Measurements from ENCODE around the gene DLG3.

DNA sequence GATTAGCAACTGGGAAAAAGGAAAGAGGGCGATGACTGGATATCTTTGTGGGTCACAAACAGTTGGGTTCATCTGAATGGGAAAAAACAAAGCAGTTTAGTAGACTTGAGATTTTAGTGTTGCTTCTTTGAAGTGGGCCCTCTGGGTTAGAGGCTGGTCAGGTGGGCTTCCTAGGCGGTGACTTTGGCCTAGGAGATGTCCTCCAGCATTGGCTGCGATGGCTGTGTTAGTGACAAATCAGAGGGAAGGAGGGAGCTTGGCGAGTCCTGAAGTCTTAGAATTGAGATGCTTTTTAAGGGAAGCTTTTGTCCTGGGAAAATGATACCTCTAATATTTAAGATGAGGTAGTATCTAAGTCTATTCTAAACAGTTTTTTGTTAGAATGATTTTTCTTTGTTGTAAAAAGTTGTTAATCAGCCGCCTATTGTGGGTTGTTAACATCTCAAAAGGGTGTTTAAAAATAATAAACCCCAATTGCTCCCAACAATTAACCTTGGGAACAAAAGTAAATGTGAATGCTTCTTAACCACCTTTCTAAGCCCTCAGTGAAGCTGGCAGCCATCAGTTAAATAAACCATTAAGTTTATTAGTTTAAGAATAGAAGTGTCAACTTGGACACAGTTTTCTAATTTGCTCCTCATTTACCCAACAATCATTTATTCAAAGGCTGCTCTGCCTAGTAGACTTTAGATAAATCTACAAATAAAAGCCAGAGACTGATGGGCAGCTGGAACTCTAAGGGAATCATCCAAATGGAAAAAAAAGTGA lies 31.7 kb downstream of the DLG3 start:
- TF ChIP-seq, protein P1, sequence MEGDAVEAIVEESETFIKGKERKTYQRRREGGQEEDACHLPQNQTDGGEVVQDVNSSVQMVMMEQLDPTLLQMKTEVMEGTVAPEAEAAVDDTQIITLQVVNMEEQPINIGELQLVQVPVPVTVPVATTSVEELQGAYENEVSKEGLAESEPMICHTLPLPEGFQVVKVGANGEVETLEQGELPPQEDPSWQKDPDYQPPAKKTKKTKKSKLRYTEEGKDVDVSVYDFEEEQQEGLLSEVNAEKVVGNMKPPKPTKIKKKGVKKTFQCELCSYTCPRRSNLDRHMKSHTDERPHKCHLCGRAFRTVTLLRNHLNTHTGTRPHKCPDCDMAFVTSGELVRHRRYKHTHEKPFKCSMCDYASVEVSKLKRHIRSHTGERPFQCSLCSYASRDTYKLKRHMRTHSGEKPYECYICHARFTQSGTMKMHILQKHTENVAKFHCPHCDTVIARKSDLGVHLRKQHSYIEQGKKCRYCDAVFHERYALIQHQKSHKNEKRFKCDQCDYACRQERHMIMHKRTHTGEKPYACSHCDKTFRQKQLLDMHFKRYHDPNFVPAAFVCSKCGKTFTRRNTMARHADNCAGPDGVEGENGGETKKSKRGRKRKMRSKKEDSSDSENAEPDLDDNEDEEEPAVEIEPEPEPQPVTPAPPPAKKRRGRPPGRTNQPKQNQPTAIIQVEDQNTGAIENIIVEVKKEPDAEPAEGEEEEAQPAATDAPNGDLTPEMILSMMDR (IDR thresholded peaks at IDR 0.05 in 2 of 3, conservative IDR thresholded peaks at IDR 0.05 in 1 of 3; ENCODE audit: control insufficient read depth in 2 of 3, extremely low read depth in 1 of 3, insufficient read depth in 1 of 3, low read depth in 3 of 3, low read length in 3 of 3), result no peak
- TF ChIP-seq ATF3 (IDR thresholded peaks at IDR 0.05; ENCODE audit: borderline replicate concordance, extremely low read depth, low read depth, low read length), result no peak
- no peak for TF ChIP-seq POLR2A (IDR thresholded peaks at IDR 0.05; ENCODE audit: low read depth, low read length)
- TF ChIP-seq CREM (IDR thresholded peaks at IDR 0.05; ENCODE audit: low read depth), result no peak
- TF ChIP-seq BACH1 (IDR thresholded peaks at IDR 0.05; ENCODE audit: borderline replicate concordance), result no peak
- no peak for TF ChIP-seq MYC (IDR thresholded peaks at IDR 0.05; ENCODE audit: insufficient read depth, insufficient read length, insufficient replicate concordance, low read length, severe bottlenecking)
